ENCODE measurements around the gene MAST4.

MAST4 gene

DNA sequence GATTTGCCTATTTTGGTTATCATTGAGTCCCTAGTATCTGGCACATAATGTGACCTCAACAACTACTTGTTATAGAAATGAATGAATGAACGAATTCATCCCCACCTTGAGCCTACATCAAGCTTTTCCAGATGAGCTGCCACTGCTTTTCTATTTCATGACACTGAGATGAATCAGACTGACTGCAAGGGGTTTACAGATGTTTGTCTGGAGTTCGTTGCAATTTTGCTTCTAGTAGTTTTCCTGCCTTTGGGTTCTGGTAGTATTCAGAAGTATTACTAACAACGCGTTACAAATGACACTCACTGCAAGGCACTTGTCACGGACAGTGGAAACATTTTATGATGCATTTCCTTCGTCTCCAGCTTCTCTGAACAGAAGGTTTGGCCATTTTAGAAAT, 378.1 kb downstream of the MAST4 start:
- TF ChIP-seq, protein P1, sequence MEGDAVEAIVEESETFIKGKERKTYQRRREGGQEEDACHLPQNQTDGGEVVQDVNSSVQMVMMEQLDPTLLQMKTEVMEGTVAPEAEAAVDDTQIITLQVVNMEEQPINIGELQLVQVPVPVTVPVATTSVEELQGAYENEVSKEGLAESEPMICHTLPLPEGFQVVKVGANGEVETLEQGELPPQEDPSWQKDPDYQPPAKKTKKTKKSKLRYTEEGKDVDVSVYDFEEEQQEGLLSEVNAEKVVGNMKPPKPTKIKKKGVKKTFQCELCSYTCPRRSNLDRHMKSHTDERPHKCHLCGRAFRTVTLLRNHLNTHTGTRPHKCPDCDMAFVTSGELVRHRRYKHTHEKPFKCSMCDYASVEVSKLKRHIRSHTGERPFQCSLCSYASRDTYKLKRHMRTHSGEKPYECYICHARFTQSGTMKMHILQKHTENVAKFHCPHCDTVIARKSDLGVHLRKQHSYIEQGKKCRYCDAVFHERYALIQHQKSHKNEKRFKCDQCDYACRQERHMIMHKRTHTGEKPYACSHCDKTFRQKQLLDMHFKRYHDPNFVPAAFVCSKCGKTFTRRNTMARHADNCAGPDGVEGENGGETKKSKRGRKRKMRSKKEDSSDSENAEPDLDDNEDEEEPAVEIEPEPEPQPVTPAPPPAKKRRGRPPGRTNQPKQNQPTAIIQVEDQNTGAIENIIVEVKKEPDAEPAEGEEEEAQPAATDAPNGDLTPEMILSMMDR (IDR thresholded peaks at IDR 0.05; ENCODE audit: low read depth, low read length), result no peak
- H3K4me3 ChIP-seq (replicated peaks in 1 of 2; ENCODE audit: low read depth in 2 of 2, low read length in 2 of 2), result no peak overlapping the region
- peak in 1 of 2 donors; percentile 44 for DNase-seq (ENCODE audit: low read depth in 2 of 2)

- H3K4me3 ChIP-seq (replicated peaks in 1 of 2; ENCODE audit: low read depth in 2 of 2, low read length in 2 of 2), result no peak overlapping the region
- DNase-seq (ENCODE audit: low read depth in 2 of 2), result no peak
- TF ChIP-seq, protein P1 (IDR thresholded peaks at IDR 0.05; ENCODE audit: low read depth, low read length), result no peak
Measured at GRCh38 chr5:66976108-66976507, 379.9 kb downstream of the MAST4 start.

DNA sequence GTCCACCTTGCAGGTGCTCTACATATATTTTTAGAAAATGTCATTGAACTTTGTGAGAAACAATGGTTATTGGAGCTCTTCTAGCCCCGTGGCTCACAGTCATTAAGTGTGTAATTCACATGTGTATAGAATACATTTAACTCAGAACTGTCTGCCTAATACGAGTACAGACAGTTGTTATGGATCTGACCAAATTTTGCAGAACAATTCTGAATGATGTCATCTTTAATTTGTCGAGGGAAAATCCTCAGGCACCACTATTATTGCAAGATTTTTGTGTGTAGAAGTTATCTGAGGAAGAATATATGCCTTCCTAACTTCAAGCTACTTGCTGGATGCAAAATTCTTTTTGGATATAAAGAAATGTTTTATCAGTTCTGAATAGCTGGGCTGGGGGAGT, 383.5 kb downstream of the MAST4 start:
- H3K4me3 ChIP-seq (replicated peaks in 1 of 2; ENCODE audit: low read depth in 2 of 2, low read length in 2 of 2), result no peak overlapping the region
- TF ChIP-seq, protein P1 (IDR thresholded peaks at IDR 0.05; ENCODE audit: low read depth, low read length), result no peak
- DNase-seq (ENCODE audit: low read depth in 2 of 2), result no peak

DNA sequence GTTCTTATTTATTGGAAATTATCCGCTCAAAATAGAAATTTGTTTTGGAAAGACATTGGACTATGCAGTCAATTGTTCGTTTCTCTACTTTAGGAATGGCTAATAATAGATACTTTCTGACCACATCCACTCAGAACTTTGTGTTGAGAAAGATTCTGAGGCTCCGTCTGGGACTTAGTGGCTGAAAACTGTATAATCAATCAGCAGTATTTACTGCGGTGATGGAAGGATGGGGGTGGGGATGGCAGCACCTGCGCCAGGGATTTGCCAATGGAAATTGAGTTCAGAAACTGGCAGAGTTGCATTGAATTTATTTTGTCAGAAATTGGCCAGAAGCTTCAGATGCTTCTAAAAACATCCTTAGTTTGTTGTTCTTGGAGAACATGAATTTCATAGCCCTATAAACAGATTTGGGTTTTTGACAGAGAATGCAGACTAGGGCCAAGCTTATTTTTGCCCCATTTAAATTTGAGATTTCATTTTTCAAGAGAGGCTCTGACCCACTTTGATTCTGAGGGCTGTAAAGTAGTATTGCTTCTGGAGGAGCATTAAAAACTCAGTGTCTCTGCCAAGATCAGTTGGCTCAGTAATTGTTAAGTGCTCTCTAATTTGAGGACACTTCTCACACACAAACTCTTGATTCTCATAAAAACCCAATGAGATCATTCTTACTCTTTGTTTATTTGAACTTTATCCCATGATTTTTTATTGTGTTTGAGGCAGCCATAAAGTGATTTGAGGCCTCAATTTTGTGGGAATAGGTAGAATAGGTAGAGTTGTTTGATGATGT, 385.3 kb downstream of the MAST4 start:
- no peak for DNase-seq (ENCODE audit: low read depth in 2 of 2)
- H3K4me3 ChIP-seq (replicated peaks in 1 of 2; ENCODE audit: low read depth in 2 of 2, low read length in 2 of 2), result no peak overlapping the region
- TF ChIP-seq, protein P1 (IDR thresholded peaks at IDR 0.05; ENCODE audit: low read depth, low read length), result no peak

DNA sequence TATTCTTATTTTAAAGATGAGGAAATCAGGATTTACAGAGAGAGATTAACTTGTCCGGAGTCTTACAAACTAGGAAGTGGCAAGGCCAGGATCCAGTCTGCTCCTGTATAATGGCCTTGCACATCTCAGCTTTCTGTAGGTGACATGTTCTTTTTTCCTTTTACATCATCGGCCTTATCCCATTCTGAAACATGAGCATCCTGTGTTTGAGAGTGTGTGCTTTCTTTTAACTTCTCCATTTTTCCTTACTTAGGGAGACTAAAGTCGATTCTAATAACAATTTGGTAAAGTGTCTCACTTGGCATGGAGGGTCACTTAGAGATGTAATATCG, 385.8 kb downstream of the MAST4 start:
- DNase-seq (ENCODE audit: low read depth in 2 of 2), result no peak
- TF ChIP-seq, protein P1 (IDR thresholded peaks at IDR 0.05; ENCODE audit: low read depth, low read length), result no peak
- H3K4me3 ChIP-seq (replicated peaks in 1 of 2; ENCODE audit: low read depth in 2 of 2, low read length in 2 of 2), result no peak overlapping the region

GRCh38 chr5:66982470-66982869, 386.3 kb downstream of the MAST4 start:
- no peak overlapping the region for H3K4me3 ChIP-seq (replicated peaks in 1 of 2; ENCODE audit: low read depth in 2 of 2, low read length in 2 of 2)
- TF ChIP-seq, protein P1 (IDR thresholded peaks at IDR 0.05; ENCODE audit: low read depth, low read length), result no peak
- no peak for DNase-seq (ENCODE audit: low read depth in 2 of 2)

GRCh38 chr5:66985417-66985816, 389.2 kb downstream of the MAST4 start:
- DNase-seq (ENCODE audit: low read depth in 2 of 2), result no peak
- TF ChIP-seq, protein P1 (IDR thresholded peaks at IDR 0.05; ENCODE audit: low read depth, low read length), result no peak
- H3K4me3 ChIP-seq (replicated peaks in 1 of 2; ENCODE audit: low read depth in 2 of 2, low read length in 2 of 2), result no peak overlapping the region
